Activated gamma-delta T cell treated with Interleukin-2 at 50 U/mL for 16 hours (primary cell): ENCODE data around the gene AFAP1L2.
"Not testable (repeated sequence)": the region's sequence is repeated elsewhere in the genome, so short reads cannot be mapped to it uniquely, and the experiment has no call there.

Experiments used
- DNase-seq: peaks from one replicate; pipeline ENCODE4 v3.0.0-alpha.2; 2020

The AFAP1L2 gene

GRCh38 chr10:114356751-114357514 lies 47.4 kb downstream of the AFAP1L2 start:
- DNase-seq, result no peak

GRCh38 chr10:114356126-114356525 lies 48.2 kb downstream of the AFAP1L2 start:
- no peak for DNase-seq

- no peak for DNase-seq
These were observed 50.9 kb downstream of the AFAP1L2 start for GRCh38 chr10:114353383-114353782.

GRCh38 chr10:114352653-114353298 lies 51.5 kb downstream of the AFAP1L2 start:
- no peak for DNase-seq

GRCh38 chr10:114350751-114351150 lies 53.6 kb downstream of the AFAP1L2 start:
- DNase-seq, result no peak

- DNase-seq, result no peak
These were observed 54.6 kb downstream of the AFAP1L2 start for GRCh38 chr10:114349522-114350215.

GRCh38 chr10:114349071-114349470 lies 55.2 kb downstream of the AFAP1L2 start:
- DNase-seq, result not testable (repeated sequence)

GRCh38 chr10:114347791-114348190 lies 56.5 kb downstream of the AFAP1L2 start:
- DNase-seq, result no peak

- no peak for DNase-seq
These were observed 57.1 kb downstream of the AFAP1L2 start for GRCh38 chr10:114347241-114347640.

- DNase-seq, result no peak
These were observed 57.9 kb downstream of the AFAP1L2 start for GRCh38 chr10:114346176-114347031.

- no peak for DNase-seq
These were observed 58.6 kb downstream of the AFAP1L2 start for GRCh38 chr10:114345701-114346100.

- DNase-seq, result no peak
These were observed 60.4 kb downstream of the AFAP1L2 start for GRCh38 chr10:114343623-114344505.

GRCh38 chr10:114342976-114343375 lies 61.3 kb downstream of the AFAP1L2 start:
- no peak for DNase-seq

GRCh38 chr10:114340816-114341215 lies 63.5 kb downstream of the AFAP1L2 start:
- no peak for DNase-seq

- no peak for DNase-seq
These were observed 66.5 kb downstream of the AFAP1L2 start for GRCh38 chr10:114337510-114338462.

- DNase-seq, result no peak
These were observed 67.3 kb downstream of the AFAP1L2 start for GRCh38 chr10:114336823-114337509.

GRCh38 chr10:114335614-114336013 lies 68.7 kb downstream of the AFAP1L2 start:
- no peak for DNase-seq

- no peak for DNase-seq
These were observed 70.0 kb downstream of the AFAP1L2 start for GRCh38 chr10:114334301-114334700.

- DNase-seq, result not testable (repeated sequence)
These were observed 70.9 kb downstream of the AFAP1L2 start for GRCh38 chr10:114333441-114333840.
